NCI-H2029 treated with DMSO at 0.1 percent for 48 hours (cell line): Measurements from ENCODE around the gene ALG10B.

Experiments
- DNase-seq: peaks from one replicate; lab custom pipeline; 2025; lab: John Stamatoyannopoulos, UW

The ALG10B gene

GRCh38 chr12:38374751-38375150 is 58.2 kb downstream of the ALG10B start:
- DNase-seq = no peak
